Prostate gland (tissue), 2 donors: ENCODE measurements around the gene GSTT2.

ENCODE experiments used
- POLR2AphosphoS5 ChIP-seq: sonication (generic); formaldehyde crosslinking; IDR thresholded peaks from one replicate; pipeline ENCODE4 v1.6.1; 2017; ENCODE audit warnings: antibody characterized with exemption
- TF ChIP-seq, protein P1 (sequence below), 4 experiments: fragments of 200-600 bp in 2 of 4; fragments of 450-650 bp in 2 of 4; sonication (generic) in 2 of 4; IDR thresholded peaks; 1 replicate in 3 of 4; 2 replicates in 1 of 4; pipeline ENCODE4 v1.5.1; 2016 to 2019; ENCODE audit warnings: antibody characterized with exemption in 4 of 4, mild to moderate bottlenecking in 2 of 4, moderate library complexity in 2 of 4

DNA sequence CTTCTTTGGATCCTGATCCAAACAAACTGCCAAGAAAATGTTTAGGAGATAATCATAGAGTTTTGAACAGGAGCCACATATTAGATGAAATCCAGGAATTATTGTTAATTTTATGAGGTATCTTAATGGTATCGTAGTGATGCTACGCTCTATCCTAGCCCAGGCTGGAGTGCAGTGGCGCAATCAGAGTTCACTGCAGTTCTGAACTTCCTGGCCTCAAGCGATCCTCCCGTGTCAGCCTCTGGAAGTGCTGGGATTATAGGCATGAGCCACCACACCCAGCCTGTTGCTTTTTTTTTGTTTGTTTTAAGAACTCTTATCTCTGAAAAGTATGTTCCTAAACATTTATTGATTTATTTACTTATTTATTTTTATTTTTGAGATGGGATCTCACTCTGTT, 22.9 kb downstream of the GSTT2 start:
- TF ChIP-seq, protein P1, sequence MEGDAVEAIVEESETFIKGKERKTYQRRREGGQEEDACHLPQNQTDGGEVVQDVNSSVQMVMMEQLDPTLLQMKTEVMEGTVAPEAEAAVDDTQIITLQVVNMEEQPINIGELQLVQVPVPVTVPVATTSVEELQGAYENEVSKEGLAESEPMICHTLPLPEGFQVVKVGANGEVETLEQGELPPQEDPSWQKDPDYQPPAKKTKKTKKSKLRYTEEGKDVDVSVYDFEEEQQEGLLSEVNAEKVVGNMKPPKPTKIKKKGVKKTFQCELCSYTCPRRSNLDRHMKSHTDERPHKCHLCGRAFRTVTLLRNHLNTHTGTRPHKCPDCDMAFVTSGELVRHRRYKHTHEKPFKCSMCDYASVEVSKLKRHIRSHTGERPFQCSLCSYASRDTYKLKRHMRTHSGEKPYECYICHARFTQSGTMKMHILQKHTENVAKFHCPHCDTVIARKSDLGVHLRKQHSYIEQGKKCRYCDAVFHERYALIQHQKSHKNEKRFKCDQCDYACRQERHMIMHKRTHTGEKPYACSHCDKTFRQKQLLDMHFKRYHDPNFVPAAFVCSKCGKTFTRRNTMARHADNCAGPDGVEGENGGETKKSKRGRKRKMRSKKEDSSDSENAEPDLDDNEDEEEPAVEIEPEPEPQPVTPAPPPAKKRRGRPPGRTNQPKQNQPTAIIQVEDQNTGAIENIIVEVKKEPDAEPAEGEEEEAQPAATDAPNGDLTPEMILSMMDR (IDR thresholded peaks at IDR 0.05): no peak
- no peak for TF ChIP-seq POLR2AphosphoS5
